NCI-H748 (cell line): ENCODE measurements around the gene RAB5IF.

Experiments
- DNase-seq: peaks from one replicate; lab custom pipeline; 2025; ENCODE audit not compliant: unreplicated experiment; lab: John Stamatoyannopoulos, UW

RAB5IF gene

GRCh38 chr20:36658300-36658699 lies 52.7 kb downstream of the RAB5IF start:
- DNase-seq: no peak
